ENCODE results near the gene C6orf120. TPM values are rescaled to one million over a fixed set of nuclear protein-coding genes. Genes with fewer than 3 reads are reported as not detected.
A peak's percentile ranks its signal among the peaks of the same experiment; 100 is the strongest.

The C6orf120 gene
- total and polyA plus RNA-seq, 9 of the 15 experiments (the other 6 are each of a cell fraction or from before 2014, with no cell fraction given), result 7.7 to 44.9 (median 34.8) TPM

DNA sequence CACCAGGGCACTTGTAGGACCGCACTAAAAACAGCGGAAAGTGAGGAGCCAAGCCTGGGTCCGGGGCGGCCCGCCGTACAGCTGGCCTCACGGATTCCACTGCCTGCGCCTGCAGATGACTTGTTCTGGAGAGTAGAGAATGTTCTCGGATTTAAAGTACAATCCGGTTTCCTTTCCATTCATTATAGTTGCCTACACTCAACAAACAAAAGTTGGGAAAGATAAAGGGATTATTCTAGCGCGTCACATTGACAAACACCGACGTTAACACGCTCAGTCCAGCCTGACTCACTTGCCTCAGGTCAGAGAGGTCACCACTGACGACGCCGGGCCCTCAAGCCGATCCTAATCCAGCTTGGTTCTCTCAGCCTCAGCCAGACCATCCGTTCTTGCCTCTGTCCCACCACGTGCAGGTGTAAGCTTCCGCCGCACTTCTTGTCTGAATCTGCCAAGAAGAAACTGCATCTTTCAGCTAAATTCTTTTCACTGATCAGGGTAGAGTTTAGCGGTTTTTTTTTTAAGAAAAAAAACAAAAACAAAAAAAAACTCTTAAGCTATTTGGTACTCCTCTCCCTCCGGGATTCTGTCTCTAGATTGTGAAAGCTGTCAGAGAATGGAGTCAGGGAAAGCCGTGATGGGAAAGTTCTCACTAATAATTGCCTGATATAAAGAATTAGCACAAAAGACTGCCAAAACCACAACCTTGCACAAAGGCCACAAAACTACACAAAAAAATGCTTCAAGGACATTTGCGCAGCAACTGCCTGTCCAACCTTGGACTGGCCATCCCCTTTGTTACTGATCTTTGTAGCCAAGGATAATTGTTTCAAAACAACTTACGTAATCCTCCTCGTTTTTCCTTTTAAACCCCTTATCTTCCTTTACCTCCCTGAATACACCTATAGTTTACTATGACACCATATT, 23.5 kb downstream of the C6orf120 start (continued):
- TF ChIP-seq, protein P1, sequence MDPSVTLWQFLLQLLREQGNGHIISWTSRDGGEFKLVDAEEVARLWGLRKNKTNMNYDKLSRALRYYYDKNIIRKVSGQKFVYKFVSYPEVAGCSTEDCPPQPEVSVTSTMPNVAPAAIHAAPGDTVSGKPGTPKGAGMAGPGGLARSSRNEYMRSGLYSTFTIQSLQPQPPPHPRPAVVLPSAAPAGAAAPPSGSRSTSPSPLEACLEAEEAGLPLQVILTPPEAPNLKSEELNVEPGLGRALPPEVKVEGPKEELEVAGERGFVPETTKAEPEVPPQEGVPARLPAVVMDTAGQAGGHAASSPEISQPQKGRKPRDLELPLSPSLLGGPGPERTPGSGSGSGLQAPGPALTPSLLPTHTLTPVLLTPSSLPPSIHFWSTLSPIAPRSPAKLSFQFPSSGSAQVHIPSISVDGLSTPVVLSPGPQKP (CRISPR knock-in tag; IDR thresholded peaks at IDR 0.05), result no peak
- TF ChIP-seq, protein P2, sequence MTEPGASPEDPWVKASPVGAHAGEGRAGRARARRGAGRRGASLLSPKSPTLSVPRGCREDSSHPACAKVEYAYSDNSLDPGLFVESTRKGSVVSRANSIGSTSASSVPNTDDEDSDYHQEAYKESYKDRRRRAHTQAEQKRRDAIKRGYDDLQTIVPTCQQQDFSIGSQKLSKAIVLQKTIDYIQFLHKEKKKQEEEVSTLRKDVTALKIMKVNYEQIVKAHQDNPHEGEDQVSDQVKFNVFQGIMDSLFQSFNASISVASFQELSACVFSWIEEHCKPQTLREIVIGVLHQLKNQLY (CRISPR knock-in tag; conservative IDR thresholded peaks at IDR 0.05), result no peak
- TF ChIP-seq NFATC3 (IDR thresholded peaks at IDR 0.05), result no peak; the same call in 1 of the 2 replicates
- no peak for TF ChIP-seq THRAP3 (IDR thresholded peaks at IDR 0.05; ENCODE audit: borderline replicate concordance)
- no peak for TF ChIP-seq HDAC6 (IDR thresholded peaks at IDR 0.05; ENCODE audit: low read depth, low read length)
- TF ChIP-seq, protein P3, sequence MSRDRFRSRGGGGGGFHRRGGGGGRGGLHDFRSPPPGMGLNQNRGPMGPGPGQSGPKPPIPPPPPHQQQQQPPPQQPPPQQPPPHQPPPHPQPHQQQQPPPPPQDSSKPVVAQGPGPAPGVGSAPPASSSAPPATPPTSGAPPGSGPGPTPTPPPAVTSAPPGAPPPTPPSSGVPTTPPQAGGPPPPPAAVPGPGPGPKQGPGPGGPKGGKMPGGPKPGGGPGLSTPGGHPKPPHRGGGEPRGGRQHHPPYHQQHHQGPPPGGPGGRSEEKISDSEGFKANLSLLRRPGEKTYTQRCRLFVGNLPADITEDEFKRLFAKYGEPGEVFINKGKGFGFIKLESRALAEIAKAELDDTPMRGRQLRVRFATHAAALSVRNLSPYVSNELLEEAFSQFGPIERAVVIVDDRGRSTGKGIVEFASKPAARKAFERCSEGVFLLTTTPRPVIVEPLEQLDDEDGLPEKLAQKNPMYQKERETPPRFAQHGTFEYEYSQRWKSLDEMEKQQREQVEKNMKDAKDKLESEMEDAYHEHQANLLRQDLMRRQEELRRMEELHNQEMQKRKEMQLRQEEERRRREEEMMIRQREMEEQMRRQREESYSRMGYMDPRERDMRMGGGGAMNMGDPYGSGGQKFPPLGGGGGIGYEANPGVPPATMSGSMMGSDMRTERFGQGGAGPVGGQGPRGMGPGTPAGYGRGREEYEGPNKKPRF (IDR thresholded peaks at IDR 0.05; ENCODE audit: low read depth, low read length), result no peak
- no peak for TF ChIP-seq MECOM (CRISPR knock-in tag; IDR thresholded peaks at IDR 0.05)
- TF ChIP-seq MAZ (CRISPR knock-in tag; conservative IDR thresholded peaks at IDR 0.05 in 1 of 2, IDR thresholded peaks at IDR 0.05 in 1 of 2), result no peak
- peak; percentile 45 for TF ChIP-seq TAF1 (IDR thresholded peaks at IDR 0.05; ENCODE audit: control insufficient read depth, extremely low read depth, insufficient read depth, low read length, severe bottlenecking)
- no peak for TF ChIP-seq ZNF436 (CRISPR knock-in tag; IDR thresholded peaks at IDR 0.05)
- TF ChIP-seq PURB (CRISPR knock-in tag; IDR thresholded peaks at IDR 0.05; ENCODE audit: low read depth), result no peak
- no peak for TF ChIP-seq ZNF586 (CRISPR knock-in tag; conservative IDR thresholded peaks at IDR 0.05)
- peak; percentile 44; the same call in 1 of the 2 replicates for TF ChIP-seq SMARCC2 (IDR thresholded peaks at IDR 0.05; ENCODE audit: low read depth)
- TF ChIP-seq ZNF217 (CRISPR knock-in tag; IDR thresholded peaks at IDR 0.05), result no peak
- no peak for TF ChIP-seq RBM14 (IDR thresholded peaks at IDR 0.05; ENCODE audit: borderline replicate concordance, insufficient read depth, low read depth, low read length)
- no peak for TF ChIP-seq SMC3 (conservative IDR thresholded peaks at IDR 0.05; ENCODE audit: insufficient read depth, low read depth, low read length)
- no peak for TF ChIP-seq MITF (IDR thresholded peaks at IDR 0.05)
- no peak for TF ChIP-seq ZNF431 (CRISPR knock-in tag; IDR thresholded peaks at IDR 0.05)
- TF ChIP-seq MEF2D (tag; conservative IDR thresholded peaks at IDR 0.05; ENCODE audit: low read depth), result no peak
- TF ChIP-seq KLF16 (IDR thresholded peaks at IDR 0.05), result no peak

Measured in K562 (cell line).